H1 (cell line): ENCODE data around the gene PTPRD. TPM values are rescaled to one million over a fixed set of nuclear protein-coding genes. Genes with fewer than 3 reads are reported as not detected.

Experiments used
- CTCF ChIA-PET: fragments of 300-600 bp; sonication (Branson Sonifier 250); formaldehyde crosslinking; loops from one replicate; lab custom pipeline; 2021; ENCODE audit not compliant: partially characterized antibody; lab: Charles Lee
- POLR2A ChIA-PET: fragments of 300-600 bp; sonication (Branson Sonifier 250); formaldehyde crosslinking; loops from one replicate; lab custom pipeline; 2021; ENCODE audit warnings: inconsistent platforms; ENCODE audit not compliant: partially characterized antibody; lab: Charles Lee
- DNase-seq, 2 experiments: peaks; one replicate each; pipeline versions ENCODE4 v3.0.0 to v3.0.0-alpha.2; 2010 to 2022; ENCODE audit warnings: low spot score in 2 of 2, low read depth in 1 of 2, mixed read lengths in 1 of 2
- FAIRE-seq: peaks from 2 replicates; lab custom pipeline; 2011; peaks lifted over from hg19 to GRCh38; lab: Jason Lieb, UNC
- H2AFZ ChIP-seq: 2 replicates; pipeline ENCODE4 v1.8.1; 2012; ENCODE audit warnings: low read length, inconsistent platforms
- H2AK5ac ChIP-seq: 2 replicates; pipeline ENCODE4 v1.6.1; 2013; ENCODE audit warnings: low read depth, low read length
- H2BK120ac ChIP-seq: replicated peaks from 2 replicates; pipeline ENCODE3; 2013; ENCODE audit warnings: low read depth, low read length, inconsistent platforms
- H2BK12ac ChIP-seq: 2 replicates; pipeline ENCODE4 v1.6.1; 2013; ENCODE audit warnings: low read depth, low read length
- H2BK15ac ChIP-seq: 2 replicates; pipeline ENCODE4 v1.6.1; 2013; ENCODE audit warnings: low read length
- H2BK20ac ChIP-seq: 2 replicates; pipeline ENCODE4 v1.6.1; 2013; ENCODE audit warnings: low read length
- H2BK5ac ChIP-seq: 2 replicates; pipeline ENCODE4 v1.6.1; 2013; ENCODE audit warnings: low read depth, low read length
- H3K14ac ChIP-seq: 2 replicates; pipeline ENCODE4 v1.6.1; 2013; ENCODE audit warnings: inconsistent platforms; ENCODE audit not compliant: insufficient read length
- H3K18ac ChIP-seq: 2 replicates; pipeline ENCODE4 v1.6.1; 2013; ENCODE audit warnings: low read length; ENCODE audit errors: extremely low read depth
- H3K23ac ChIP-seq: 2 replicates; pipeline ENCODE4 v1.6.1; 2013; ENCODE audit warnings: inconsistent platforms; ENCODE audit not compliant: insufficient read length
- H3K23me2 ChIP-seq: 2 replicates; pipeline ENCODE4 v1.6.1; 2013; ENCODE audit warnings: low read depth, low read length
- H3K27ac ChIP-seq: 2 replicates; pipeline ENCODE4 v1.6.1; 2011; ENCODE audit warnings: low read depth, low read length, inconsistent platforms
- H3K27me3 ChIP-seq, 4 experiments: replicated peaks in 1 of 4; 1 replicate in 1 of 4; 2 replicates in 3 of 4; pipeline versions ENCODE4 v1.6.1 to v1.8.1; 2011 to 2013; ENCODE audit warnings: low read length in 3 of 4, mild to moderate bottlenecking in 3 of 4, inconsistent platforms in 2 of 4, mixed read lengths in 2 of 4, moderate library complexity in 1 of 4; ENCODE audit not compliant: control insufficient read depth in 3 of 4, insufficient read depth in 3 of 4; ENCODE audit errors: extremely low read depth in 1 of 4
- H3K36me3 ChIP-seq, 4 experiments: 2 replicates each; pipeline versions ENCODE4 v1.6.1 to v1.8.1; 2011 to 2013; ENCODE audit warnings: mild to moderate bottlenecking in 4 of 4, low read length in 3 of 4, moderate library complexity in 2 of 4, control low read depth in 1 of 4, inconsistent platforms in 1 of 4; ENCODE audit not compliant: insufficient read depth in 4 of 4, control insufficient read depth in 2 of 4
- H3K4ac ChIP-seq: replicated peaks from 2 replicates; pipeline ENCODE3; 2013; ENCODE audit warnings: low read length, low read depth, mixed read lengths, inconsistent platforms; ENCODE audit not compliant: insufficient read length
- H3K4me1 ChIP-seq, 4 experiments: replicated peaks in 1 of 4; 1 replicate in 1 of 4; 2 replicates in 3 of 4; pipeline versions ENCODE4 v1.6.1 to v1.8.1; 2011 to 2013; ENCODE audit warnings: low read length in 3 of 4, inconsistent platforms in 2 of 4, mixed read lengths in 1 of 4; ENCODE audit not compliant: insufficient read depth in 4 of 4, control insufficient read depth in 3 of 4
- H3K4me2 ChIP-seq, 2 experiments: 2 replicates each; pipeline versions ENCODE4 v1.6.1 to v1.8.1; 2011 to 2013; ENCODE audit warnings: low read depth in 2 of 2, low read length in 2 of 2, control low read depth in 1 of 2, inconsistent platforms in 1 of 2, mild to moderate bottlenecking in 1 of 2; ENCODE audit not compliant: insufficient read depth in 1 of 2
- H3K4me3 ChIP-seq, 4 experiments: fragments of 200-600, 300-600 bp in 1 of 4; sonication (generic), shearing (Covaris generic), sonication (Bioruptor Twin) in 1 of 4; 2 replicates each; pipeline versions ENCODE4 v1.5.1 to v1.8.1; 2011 to 2016; ENCODE audit warnings: low read length in 4 of 4, low read depth in 3 of 4, control low read depth in 2 of 4, inconsistent platforms in 2 of 4, mild to moderate bottlenecking in 2 of 4, mixed read lengths in 1 of 4, moderate library complexity in 1 of 4; ENCODE audit not compliant: insufficient read depth in 2 of 4; ENCODE audit errors: extremely low read depth in 1 of 4
- H3K56ac ChIP-seq: replicated peaks from 2 replicates; pipeline ENCODE3; 2013; ENCODE audit warnings: low read depth, mild to moderate bottlenecking, mixed read lengths, low read length, inconsistent platforms; ENCODE audit not compliant: insufficient read length
- H3K79me1 ChIP-seq: 2 replicates; pipeline ENCODE4 v1.6.1; 2013; ENCODE audit warnings: low read depth, low read length, control low read depth
- H3K79me2 ChIP-seq, 2 experiments: 2 replicates each; pipeline versions ENCODE4 v1.6.1 to v1.8.1; 2012 to 2013; ENCODE audit warnings: low read length in 2 of 2, mild to moderate bottlenecking in 2 of 2, inconsistent platforms in 1 of 2; ENCODE audit not compliant: insufficient read depth in 2 of 2, control insufficient read depth in 1 of 2
- H3K9ac ChIP-seq, 4 experiments: replicated peaks in 1 of 4; 1 replicate in 1 of 4; 2 replicates in 3 of 4; pipeline versions ENCODE4 v1.6.1 to v1.8.1; 2011 to 2013; ENCODE audit warnings: low read depth in 3 of 4, low read length in 3 of 4, control low read depth in 2 of 4, mild to moderate bottlenecking in 2 of 4, moderate library complexity in 2 of 4, inconsistent platforms in 1 of 4; ENCODE audit errors: extremely low read depth in 1 of 4
- H3K9me3 ChIP-seq, 2 experiments: 2 replicates each; pipeline versions ENCODE4 v1.6.1 to v1.8.1; 2012 to 2013; ENCODE audit warnings: mild to moderate bottlenecking in 2 of 2, moderate library complexity in 2 of 2, control low read depth in 1 of 2, inconsistent platforms in 1 of 2, low read depth in 1 of 2, low read length in 1 of 2, mixed read lengths in 1 of 2; ENCODE audit not compliant: insufficient read depth in 2 of 2
- H4K20me1 ChIP-seq, 2 experiments: replicated peaks in 1 of 2; 2 replicates each; pipeline versions ENCODE3 to v1.8.1; 2011 to 2013; ENCODE audit warnings: inconsistent platforms in 2 of 2, low read length in 2 of 2, mild to moderate bottlenecking in 1 of 2; ENCODE audit not compliant: insufficient read depth in 2 of 2, control insufficient read depth in 1 of 2
- H4K5ac ChIP-seq: 2 replicates; pipeline ENCODE4 v1.6.1; 2013; ENCODE audit warnings: low read length, low read depth, mixed read lengths, inconsistent platforms; ENCODE audit not compliant: insufficient read length
- H4K8ac ChIP-seq: 2 replicates; pipeline ENCODE4 v1.8.0; 2013; ENCODE audit warnings: mild to moderate bottlenecking, moderate library complexity, low read length, inconsistent platforms; ENCODE audit not compliant: insufficient read depth; ENCODE audit errors: extremely low read depth
- H4K91ac ChIP-seq: replicated peaks from 2 replicates; pipeline ENCODE3; 2013; ENCODE audit warnings: low read length, mixed read lengths, inconsistent platforms; ENCODE audit not compliant: insufficient read length
- ASH2L ChIP-seq: fragments of 200-600, 300-600 bp; sonication (generic); IDR thresholded peaks from one replicate; pipeline ENCODE4 v1.7.1; 2017; ENCODE audit warnings: low read length
- CHD2 ChIP-seq: IDR thresholded peaks from 2 replicates; pipeline ENCODE4 v1.6.1; 2012; ENCODE audit warnings: low read length, improper control_type of control experiment
- EP300 ChIP-seq, 2 experiments: IDR thresholded peaks; 1 replicate in 1 of 2; 2 replicates in 1 of 2; pipeline ENCODE4 v1.6.1; 2011 to 2012; ENCODE audit warnings: low read depth in 2 of 2, low read length in 2 of 2, mild to moderate bottlenecking in 2 of 2, borderline replicate concordance in 1 of 2, inconsistent platforms in 1 of 2, moderate library complexity in 1 of 2
- GABPA ChIP-seq: IDR thresholded peaks from 2 replicates; pipeline ENCODE4 v1.6.1; 2011; ENCODE audit warnings: mild to moderate bottlenecking, low read length, moderate library complexity, borderline replicate concordance; ENCODE audit not compliant: insufficient read depth
- KDM1A ChIP-seq: fragments of 200-600, 300-600 bp; sonication (generic); IDR thresholded peaks from 2 replicates; pipeline ENCODE4 v1.7.1; 2016; ENCODE audit warnings: mild to moderate bottlenecking, low read length, borderline replicate concordance
- RAD21 ChIP-seq, 2 experiments: IDR thresholded peaks in 1 of 2; conservative IDR thresholded peaks in 1 of 2; 2 replicates each; pipeline ENCODE4 v1.6.1; 2011; ENCODE audit warnings: low read depth in 2 of 2, low read length in 2 of 2, improper control_type of control experiment in 1 of 2, inconsistent platforms in 1 of 2, mild to moderate bottlenecking in 1 of 2, moderate library complexity in 1 of 2
- RBBP5 ChIP-seq: IDR thresholded peaks from 2 replicates; pipeline ENCODE4 v1.7.1; 2012; ENCODE audit warnings: low read depth, mild to moderate bottlenecking, inconsistent platforms, low read length, moderate library complexity, borderline replicate concordance
- SAP30 ChIP-seq: fragments of 300-600 bp; sonication (generic); IDR thresholded peaks from 2 replicates; pipeline ENCODE4 v1.7.1; 2012; ENCODE audit warnings: low read length, moderate library complexity, mild to moderate bottlenecking, inconsistent platforms; ENCODE audit not compliant: insufficient read depth, insufficient replicate concordance
- SUZ12 ChIP-seq: fragments of 200-600 bp; sonication (generic); IDR thresholded peaks from 2 replicates; pipeline ENCODE4 v1.6.1; 2012; ENCODE audit warnings: mild to moderate bottlenecking, inconsistent platforms, low read length, moderate library complexity, mixed read lengths
- WGBS, 2 experiments: shearing (Covaris generic) in 1 of 2; methylation state at CpG; one replicate each; pipeline versions ENCODE4 v1.1.6 to v1.1.7; 2013 to 2015; ENCODE audit warnings: low lambda C conversion rate in 2 of 2, mixed read lengths in 2 of 2, inconsistent platforms in 1 of 2, low coverage in 1 of 2, missing lambda C conversion rate in 1 of 2; ENCODE audit not compliant: insufficient replicate concordance in 2 of 2, insufficient coverage in 1 of 2, insufficient read length in 1 of 2; ENCODE audit errors: extremely low coverage in 1 of 2, missing lambda C conversion rate in 1 of 2; 5-methylcytosine and 5-hydroxymethylcytosine counted together
- polyA plus RNA-seq, 7 experiments: library from polyadenylated mRNA; depleted of rRNA in 3 of 7; stranded (reverse) in 5 of 7; unstranded in 2 of 7; fragments of >200 nt in 5 of 7; fragments of 200-250 nt in 2 of 7; gene quantifications; 1 replicate in 5 of 7; 2 replicates in 1 of 7; 4 replicates in 1 of 7; pipeline versions ENCODE4 v1.2.1 to v1.2.3, GENCODE V29; 2011 to 2013; ENCODE audit warnings: missing spikeins in 2 of 7, mixed read lengths in 2 of 7
- total RNA-seq: library from RNA; stranded (reverse); fragmentation: NEBNext Ultra II Directional; extraction: Animal tissue kit (Norgen Biotek cat#: 25700); gene quantifications from 2 replicates; pipeline ENCODE4 v1.2.1, GENCODE V29; 2021
- TF ChIP-seq, protein P1 (sequence below), 3 experiments: IDR thresholded peaks; 1 replicate in 2 of 3; 2 replicates in 1 of 3; pipeline versions ENCODE4 v1.5.1 to v1.6.1; 2011; ENCODE audit warnings: low read length in 3 of 3, mild to moderate bottlenecking in 3 of 3, inconsistent platforms in 2 of 3, low read depth in 1 of 3, moderate library complexity in 1 of 3; ENCODE audit not compliant: insufficient read depth in 1 of 3; ENCODE audit errors: control extremely low read depth in 1 of 3

PTPRD gene
- total and polyA plus RNA-seq, 2 of the 8 experiments (the other 6 are each of a cell fraction or from before 2014, with no cell fraction given): 17.2 to 77.0 TPM

DNA sequence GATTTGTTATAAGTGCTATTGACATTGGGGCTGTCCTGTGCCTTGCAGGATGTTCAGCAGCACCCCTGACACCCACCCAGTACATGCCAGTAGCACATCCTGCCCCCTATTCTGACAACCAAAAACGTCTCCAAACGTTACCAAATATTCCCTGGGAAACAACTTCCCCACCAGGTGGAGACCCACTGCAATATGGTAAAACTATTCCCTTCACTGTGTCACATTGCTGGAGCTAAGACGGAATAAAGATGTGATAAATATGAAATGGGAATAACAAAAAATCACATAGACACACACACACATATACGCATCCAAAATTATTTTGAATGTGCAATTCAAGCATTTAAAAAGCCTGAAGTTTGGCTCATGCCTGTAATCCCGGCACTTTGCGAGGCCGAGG, 1939.0 kb downstream of the PTPRD start:
- Histone ChIP-seq H4K20me1 (no peaks in the 10 kb centered on the region), H3K79me2 (no peaks in the 10 kb centered on the region; a peak in 1 of 4 replicates), H4K5ac (no peak overlapping the region), H2BK15ac (no peak overlapping the region), H3K36me3 (no peaks in the 10 kb centered on the region), H3K23ac (no peak overlapping the region), H2BK12ac (no peak overlapping the region), H3K79me1 (no peaks in the 10 kb centered on the region), H3K23me2 (no peaks in the 10 kb centered on the region; the same call in 1 of the 2 replicates), H2AFZ (no peak overlapping the region), H3K14ac (no peak overlapping the region), H2AK5ac (no peak overlapping the region), H4K91ac (no peak overlapping the region), H3K56ac (no peak overlapping the region), H3K4me1 (peaks cover 0 to 8% (median 4%) of the 10 kb centered on the region in 4 experiments; a peak in 5 of 7 replicates), H3K9me3 (no peaks in the 10 kb centered on the region), H3K4me3 (no peak overlapping the region), H3K9ac (no peak overlapping the region), H3K27ac (no peak overlapping the region), H3K27me3 (no peaks in the 10 kb centered on the region), H3K4ac (no peak overlapping the region), H3K4me2 (no peak overlapping the region), H2BK20ac (no peak overlapping the region), H2BK5ac (no peak overlapping the region), H2BK120ac (no peak overlapping the region), H3K18ac (no peak overlapping the region), H4K8ac (no peak overlapping the region)
- DNase-seq (no peak), FAIRE-seq (no peak)
- 84% methylated on average over 7 of the region's 7 CpGs; no CpG with 5 or more reads in 1 of the 2 experiments for WGBS, 2 experiments
- CTCF ChIA-PET: interaction anchor here (0.7 to 4.4 kb wide), 16 partner anchors 8 to 678 kb away, joined by 3 to 17 read pairs (median 4); no protein-coding TSS in a partner anchor
- POLR2A ChIA-PET: no interaction called here
- TF ChIP-seq RBBP5 (no peak), KDM1A (no peak), RAD21 (IDR thresholded peaks at IDR 0.05 in 1 of 2, conservative IDR thresholded peaks at IDR 0.05 in 1 of 2; ENCODE audit: low read depth in 2 of 2, low read length in 2 of 2) (peak; percentile 36 to 44), ASH2L (no peak), SUZ12 (no peak), SAP30 (no peak), CHD2 (no peak), EP300 (IDR thresholded peaks at IDR 0.05; ENCODE audit: borderline replicate concordance in 1 of 2, low read depth in 2 of 2, low read length in 2 of 2) (no peak), GABPA (no peak)
- TF ChIP-seq, protein P1, sequence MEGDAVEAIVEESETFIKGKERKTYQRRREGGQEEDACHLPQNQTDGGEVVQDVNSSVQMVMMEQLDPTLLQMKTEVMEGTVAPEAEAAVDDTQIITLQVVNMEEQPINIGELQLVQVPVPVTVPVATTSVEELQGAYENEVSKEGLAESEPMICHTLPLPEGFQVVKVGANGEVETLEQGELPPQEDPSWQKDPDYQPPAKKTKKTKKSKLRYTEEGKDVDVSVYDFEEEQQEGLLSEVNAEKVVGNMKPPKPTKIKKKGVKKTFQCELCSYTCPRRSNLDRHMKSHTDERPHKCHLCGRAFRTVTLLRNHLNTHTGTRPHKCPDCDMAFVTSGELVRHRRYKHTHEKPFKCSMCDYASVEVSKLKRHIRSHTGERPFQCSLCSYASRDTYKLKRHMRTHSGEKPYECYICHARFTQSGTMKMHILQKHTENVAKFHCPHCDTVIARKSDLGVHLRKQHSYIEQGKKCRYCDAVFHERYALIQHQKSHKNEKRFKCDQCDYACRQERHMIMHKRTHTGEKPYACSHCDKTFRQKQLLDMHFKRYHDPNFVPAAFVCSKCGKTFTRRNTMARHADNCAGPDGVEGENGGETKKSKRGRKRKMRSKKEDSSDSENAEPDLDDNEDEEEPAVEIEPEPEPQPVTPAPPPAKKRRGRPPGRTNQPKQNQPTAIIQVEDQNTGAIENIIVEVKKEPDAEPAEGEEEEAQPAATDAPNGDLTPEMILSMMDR (IDR thresholded peaks at IDR 0.05; ENCODE audit: control extremely low read depth in 1 of 3, insufficient read depth in 1 of 3, low read depth in 1 of 3, low read length in 3 of 3): peak in 2 of 3 experiments; percentile 20 to 21; a peak in 2 of 4 replicates
